Neuronal stem cell (in vitro differentiated cells): ENCODE data around the gene PTPRD.

ENCODE experiments used
- DNase-seq: peaks from one replicate; pipeline ENCODE4 v3.0.0-alpha.2; 2013; ENCODE audit warnings: low spot score
- H2AFZ ChIP-seq: one replicate; pipeline ENCODE4 v1.6.1; 2013; ENCODE audit warnings: mild to moderate bottlenecking, low read length, inconsistent platforms
- H2AK5ac ChIP-seq: 2 replicates; pipeline ENCODE4 v1.6.1; 2013; ENCODE audit warnings: low read depth, mild to moderate bottlenecking, inconsistent platforms, low read length, moderate library complexity, mixed read lengths
- H2BK120ac ChIP-seq: 2 replicates; pipeline ENCODE4 v1.6.1; 2013; ENCODE audit warnings: low read depth, mild to moderate bottlenecking, inconsistent platforms, low read length, moderate library complexity, mixed read lengths
- H2BK12ac ChIP-seq: one replicate; pipeline ENCODE4 v1.6.1; 2013; ENCODE audit warnings: low read length, inconsistent platforms
- H2BK15ac ChIP-seq: 2 replicates; pipeline ENCODE4 v1.6.1; 2013; ENCODE audit warnings: mild to moderate bottlenecking, low read length, inconsistent platforms, mixed read lengths
- H2BK5ac ChIP-seq: one replicate; pipeline ENCODE4 v1.6.1; 2013; ENCODE audit warnings: inconsistent platforms, mild to moderate bottlenecking, low read length, moderate library complexity
- H3K14ac ChIP-seq: one replicate; pipeline ENCODE4 v1.6.1; 2013; ENCODE audit warnings: low read length, inconsistent platforms
- H3K18ac ChIP-seq: 2 replicates; pipeline ENCODE4 v1.6.1; 2013; ENCODE audit warnings: low read length, inconsistent platforms
- H3K23ac ChIP-seq: 2 replicates; pipeline ENCODE4 v1.6.1; 2013; ENCODE audit warnings: low read depth, mild to moderate bottlenecking, mixed read lengths, low read length, inconsistent platforms; ENCODE audit not compliant: poor library complexity
- H3K27ac ChIP-seq: replicated peaks from 3 replicates; pipeline ENCODE4 v1.5.1; 2013; ENCODE audit warnings: low read length, inconsistent platforms
- H3K27me3 ChIP-seq, 3 experiments: 2 replicates each; pipeline ENCODE4 v1.6.1; 2013; ENCODE audit warnings: low read length in 3 of 3, mild to moderate bottlenecking in 2 of 3, inconsistent platforms in 1 of 3, low read depth in 1 of 3, mixed read lengths in 1 of 3, moderate library complexity in 1 of 3; ENCODE audit not compliant: control insufficient read depth in 3 of 3, insufficient read depth in 3 of 3
- H3K36me3 ChIP-seq, 2 donors: replicated peaks in 1 of 2; 2 replicates each; pipeline ENCODE4 v1.6.1; 2013; ENCODE audit warnings: low read length in 2 of 2; ENCODE audit not compliant: control insufficient read depth in 2 of 2, insufficient read depth in 2 of 2
- H3K4ac ChIP-seq: 2 replicates; pipeline ENCODE4 v1.6.1; 2013; ENCODE audit warnings: inconsistent platforms, mild to moderate bottlenecking, low read length, moderate library complexity
- H3K4me1 ChIP-seq, 2 donors: 1 replicate in 1 of 2; 2 replicates in 1 of 2; pipeline ENCODE4 v1.6.1; 2013; ENCODE audit warnings: low read length in 2 of 2, low read depth in 1 of 2; ENCODE audit not compliant: control insufficient read depth in 2 of 2, insufficient read depth in 1 of 2
- H3K4me2 ChIP-seq: one replicate; pipeline ENCODE4 v1.6.1; 2013; ENCODE audit warnings: mild to moderate bottlenecking, low read length, inconsistent platforms; ENCODE audit not compliant: insufficient read depth, poor library complexity, severe bottlenecking
- H3K4me3 ChIP-seq, 2 donors: 2 replicates each; pipeline ENCODE4 v1.5.1; 2013; ENCODE audit warnings: low read length in 2 of 2, mild to moderate bottlenecking in 2 of 2, inconsistent platforms in 1 of 2, moderate library complexity in 1 of 2
- H3K79me1 ChIP-seq: one replicate; pipeline ENCODE4 v1.6.1; 2013; ENCODE audit warnings: low read depth, mild to moderate bottlenecking, inconsistent platforms, low read length, moderate library complexity
- H3K9ac ChIP-seq: one replicate; pipeline ENCODE4 v1.6.1; 2013; ENCODE audit warnings: mild to moderate bottlenecking, low read depth, low read length, inconsistent platforms; ENCODE audit not compliant: poor library complexity
- H3K9me3 ChIP-seq, 2 donors: replicated peaks in 1 of 2; 2 replicates each; pipeline versions ENCODE3 to v1.6.1; 2013; ENCODE audit warnings: low read length in 2 of 2, mild to moderate bottlenecking in 2 of 2, inconsistent platforms in 1 of 2, low read depth in 1 of 2, mixed read lengths in 1 of 2, moderate library complexity in 1 of 2; ENCODE audit not compliant: control insufficient read depth in 2 of 2, insufficient read depth in 1 of 2
- H4K8ac ChIP-seq: one replicate; pipeline ENCODE4 v1.6.1; 2013; ENCODE audit warnings: low read depth, mild to moderate bottlenecking, inconsistent platforms, low read length, moderate library complexity
- H4K91ac ChIP-seq: one replicate; pipeline ENCODE4 v1.6.1; 2013; ENCODE audit warnings: low read length, low read depth, mild to moderate bottlenecking, inconsistent platforms; ENCODE audit not compliant: poor library complexity
- WGBS, 2 donors: extraction: QIAGEN DNeasy Blood & Tissue Kit; methylation state at CpG; one replicate each; pipeline ENCODE4 v1.1.7; 2013; ENCODE audit warnings: missing lambda C conversion rate in 2 of 2, mixed read lengths in 1 of 2; ENCODE audit not compliant: insufficient read length in 2 of 2, insufficient replicate concordance in 1 of 2; ENCODE audit errors: extremely low coverage in 2 of 2; 5-methylcytosine and 5-hydroxymethylcytosine counted together

PTPRD gene

DNA sequence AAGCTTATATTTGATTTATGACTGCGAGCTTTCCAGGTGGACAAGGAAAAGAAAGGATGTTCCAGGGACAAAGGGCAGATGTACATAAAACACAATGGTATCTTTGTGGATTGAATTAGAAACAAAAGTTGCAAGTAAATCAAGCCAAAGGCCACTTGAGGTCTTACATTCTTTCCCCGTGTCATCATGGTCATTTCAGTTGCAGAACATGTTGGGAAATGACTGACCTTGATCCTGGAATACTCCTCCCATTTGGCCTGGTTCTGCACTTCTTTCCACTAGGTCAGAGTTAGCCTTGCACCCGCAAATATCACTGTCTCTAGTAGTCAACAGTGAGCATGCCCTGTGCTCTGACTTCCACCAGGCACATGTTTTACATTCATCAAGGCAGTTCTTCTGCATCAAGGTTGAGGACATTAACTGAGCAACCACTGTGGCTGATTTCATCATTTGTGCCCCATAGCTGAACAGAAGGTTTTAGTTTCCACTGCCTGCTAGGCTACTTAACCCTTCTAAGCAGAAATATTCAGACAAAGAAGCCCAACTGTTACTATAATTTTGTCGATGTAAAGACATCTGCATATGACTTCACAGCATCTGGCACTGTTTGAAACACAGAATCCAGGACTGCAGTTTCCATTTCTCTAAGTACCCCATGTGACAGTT, 1651.5 kb downstream of the PTPRD start:
- H3K79me1 ChIP-seq, result no peaks in the 10 kb centered on the region
- H3K14ac ChIP-seq, result no peak overlapping the region
- H2BK12ac ChIP-seq, result no peak overlapping the region
- H2AFZ ChIP-seq, result no peak overlapping the region
- no peaks in the 10 kb centered on the region for H3K36me3 ChIP-seq
- DNase-seq, result no peak
- no peak overlapping the region for H2AK5ac ChIP-seq
- H3K4me3 ChIP-seq, result no peak overlapping the region
- H3K23ac ChIP-seq, result no peak overlapping the region
- H3K27me3 ChIP-seq, result no peaks in the 10 kb centered on the region
- WGBS, 2 donors, result no CpG with 5 or more reads among the region's 4 CpGs
- H3K4me1 ChIP-seq, result no peaks in the 10 kb centered on the region
- no peak overlapping the region for H4K91ac ChIP-seq
- no peak overlapping the region for H3K4me2 ChIP-seq
- no peak overlapping the region for H3K4ac ChIP-seq
- no peak overlapping the region for H3K18ac ChIP-seq
- no peak overlapping the region for H3K9ac ChIP-seq
- no peak overlapping the region for H2BK120ac ChIP-seq
- no peaks in the 10 kb centered on the region for H3K9me3 ChIP-seq
- no peak overlapping the region for H3K27ac ChIP-seq
- H2BK5ac ChIP-seq, result no peak overlapping the region
- no peak overlapping the region for H2BK15ac ChIP-seq
- H4K8ac ChIP-seq, result no peak overlapping the region

DNA sequence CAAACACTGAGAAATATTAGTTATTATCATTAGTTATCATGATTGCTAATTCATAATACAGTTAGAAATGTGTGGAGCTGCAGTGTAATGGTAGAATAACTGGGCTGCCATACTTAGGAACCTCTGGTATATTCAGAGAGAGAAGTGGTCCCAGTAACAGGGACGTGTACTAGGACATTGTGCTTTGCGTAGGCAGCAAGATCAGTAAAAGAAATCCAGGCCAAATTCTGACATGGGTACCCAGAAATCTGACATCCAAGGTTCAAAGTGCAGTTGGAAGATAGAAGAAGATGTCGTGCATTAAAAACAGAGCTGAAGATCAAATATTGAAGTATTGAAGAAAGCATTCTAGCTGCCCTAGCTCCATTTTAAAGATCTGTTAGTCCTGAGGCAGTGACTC, 1652.5 kb downstream of the PTPRD start:
- H2AK5ac ChIP-seq, result no peak overlapping the region
- no peak overlapping the region for H4K91ac ChIP-seq
- no peak overlapping the region for H3K9ac ChIP-seq
- no peak overlapping the region for H3K4me2 ChIP-seq
- peaks cover 0 to under 1% of the 10 kb centered on the region in 2 donors for H3K4me1 ChIP-seq
- no peak overlapping the region for H3K4me3 ChIP-seq
- H3K9me3 ChIP-seq, result no peaks in the 10 kb centered on the region
- H2BK5ac ChIP-seq, result no peak overlapping the region
- no CpG with 5 or more reads among the region's 3 CpGs for WGBS, 2 donors
- no peak overlapping the region for H2AFZ ChIP-seq
- no peak for DNase-seq
- H3K14ac ChIP-seq, result no peak overlapping the region
- H3K79me1 ChIP-seq, result no peaks in the 10 kb centered on the region
- no peaks in the 10 kb centered on the region for H3K27me3 ChIP-seq
- H3K27ac ChIP-seq, result no peak overlapping the region
- no peak overlapping the region for H4K8ac ChIP-seq
- H3K18ac ChIP-seq, result no peak overlapping the region
- H3K23ac ChIP-seq, result no peak overlapping the region
- no peak overlapping the region for H2BK120ac ChIP-seq
- no peak overlapping the region for H3K4ac ChIP-seq
- H2BK12ac ChIP-seq, result no peak overlapping the region
- no peaks in the 10 kb centered on the region for H3K36me3 ChIP-seq
- H2BK15ac ChIP-seq, result no peak overlapping the region

DNA sequence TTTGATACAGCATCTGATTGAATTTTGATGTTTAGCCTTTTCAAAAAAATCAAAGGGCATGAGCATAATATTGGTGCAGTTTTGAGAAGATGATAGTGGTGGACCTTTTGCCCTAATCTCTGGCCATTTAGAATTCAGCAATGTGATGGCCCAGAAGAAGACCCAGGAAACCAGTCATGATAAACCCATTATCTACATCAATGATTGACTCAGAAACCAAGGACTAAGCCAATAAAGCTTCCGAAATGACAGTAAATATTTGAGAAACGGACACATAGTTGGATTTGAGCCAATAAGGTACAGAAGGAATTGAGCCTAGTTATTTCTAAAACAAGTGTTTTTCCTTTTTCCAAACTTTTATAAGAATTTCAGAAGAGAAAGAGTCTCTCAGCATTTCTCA, 1654.4 kb downstream of the PTPRD start:
- no peak overlapping the region for H4K91ac ChIP-seq
- H2AFZ ChIP-seq, result no peak overlapping the region
- no peak overlapping the region for H2BK5ac ChIP-seq
- H3K4me1 ChIP-seq, result peaks cover 0 to 2% of the 10 kb centered on the region in 2 donors
- H2BK15ac ChIP-seq, result no peak overlapping the region
- H3K9me3 ChIP-seq, result no peaks in the 10 kb centered on the region
- H4K8ac ChIP-seq, result no peak overlapping the region
- no peak for DNase-seq
- H2BK12ac ChIP-seq, result no peak overlapping the region
- no peak overlapping the region for H2BK120ac ChIP-seq
- WGBS, 2 donors, result no CpG with 5 or more reads among the region's 2 CpGs
- no peaks in the 10 kb centered on the region for H3K36me3 ChIP-seq
- H3K23ac ChIP-seq, result no peak overlapping the region
- no peak overlapping the region for H3K4me2 ChIP-seq
- no peaks in the 10 kb centered on the region for H3K79me1 ChIP-seq
- no peak overlapping the region for H3K4ac ChIP-seq
- H3K9ac ChIP-seq, result no peak overlapping the region
- H3K27me3 ChIP-seq, result no peaks in the 10 kb centered on the region
- H3K4me3 ChIP-seq, result no peak overlapping the region
- no peak overlapping the region for H3K18ac ChIP-seq
- H3K27ac ChIP-seq, result no peak overlapping the region
- H2AK5ac ChIP-seq, result no peak overlapping the region
- H3K14ac ChIP-seq, result no peak overlapping the region

DNA sequence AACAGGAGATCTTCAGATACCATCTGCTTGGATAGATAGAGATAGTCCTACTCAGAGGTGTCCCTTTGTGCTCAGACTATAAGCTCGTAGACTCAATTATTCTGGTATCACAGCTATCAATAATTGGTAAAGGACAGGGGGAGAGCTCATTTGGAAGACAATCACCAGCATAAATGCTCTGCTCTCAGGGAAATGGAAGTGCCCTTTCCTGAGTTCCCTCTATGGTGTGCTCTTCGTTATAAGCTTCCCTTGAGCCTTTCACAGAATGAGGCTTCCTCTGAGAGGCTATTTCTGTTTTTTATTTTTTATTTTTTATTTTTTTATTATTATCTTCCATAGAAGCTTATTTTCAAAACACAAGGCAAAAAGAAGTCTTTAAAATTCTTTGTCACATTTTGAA, 1657.5 kb downstream of the PTPRD start:
- Histone ChIP-seq H3K23ac (no peak overlapping the region), H3K14ac (no peak overlapping the region), H2AFZ (no peak overlapping the region), H3K4me1 (peaks cover 0 to 2% of the 10 kb centered on the region in 2 donors), H2BK120ac (no peak overlapping the region), H3K18ac (no peak overlapping the region), H3K9me3 (no peaks in the 10 kb centered on the region), H4K8ac (no peak overlapping the region), H2BK5ac (no peak overlapping the region), H2BK12ac (no peak overlapping the region), H3K4ac (no peak overlapping the region), H3K4me3 (no peak overlapping the region), H3K79me1 (no peaks in the 10 kb centered on the region), H3K4me2 (no peak overlapping the region), H3K9ac (no peak overlapping the region), H3K27me3 (no peaks in the 10 kb centered on the region), H2AK5ac (no peak overlapping the region), H2BK15ac (no peak overlapping the region), H3K36me3 (no peaks in the 10 kb centered on the region), H4K91ac (no peak overlapping the region), H3K27ac (no peak overlapping the region)
- DNase-seq, result no peak
- WGBS, 2 donors, result no CpG with 5 or more reads among the region's 2 CpGs
